T1000 (cell line): ENCODE results near the gene USP5.
"Not testable (repeated sequence)": the region's sequence is repeated elsewhere in the genome, so short reads cannot be mapped to it uniquely, and the experiment has no call there.

ENCODE experiments used
- DNase-seq: peaks from one replicate; lab custom pipeline; 2025; ENCODE audit warnings: mixed read lengths; lab: John Stamatoyannopoulos, UW

Gene USP5

DNA sequence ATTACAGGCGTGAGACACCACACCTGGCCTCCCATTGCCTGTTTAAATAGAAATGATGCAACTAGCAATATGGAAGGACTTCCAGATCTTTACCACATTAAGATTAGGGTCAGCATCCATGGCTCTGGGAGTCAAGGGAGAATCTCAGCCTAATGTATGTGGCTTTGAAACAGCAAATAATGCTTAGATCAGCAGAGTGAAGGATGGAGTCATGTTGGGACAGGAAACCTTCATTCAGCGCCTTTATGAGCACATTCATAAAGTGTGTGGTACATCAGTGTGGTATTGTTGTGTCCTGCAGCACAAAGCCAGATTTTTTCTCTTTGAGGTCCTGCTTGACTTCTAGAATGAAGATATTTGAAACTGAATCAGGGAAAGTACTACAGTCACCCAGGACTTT lies 36.4 kb downstream of the USP5 start:
- DNase-seq = no peak

DNA sequence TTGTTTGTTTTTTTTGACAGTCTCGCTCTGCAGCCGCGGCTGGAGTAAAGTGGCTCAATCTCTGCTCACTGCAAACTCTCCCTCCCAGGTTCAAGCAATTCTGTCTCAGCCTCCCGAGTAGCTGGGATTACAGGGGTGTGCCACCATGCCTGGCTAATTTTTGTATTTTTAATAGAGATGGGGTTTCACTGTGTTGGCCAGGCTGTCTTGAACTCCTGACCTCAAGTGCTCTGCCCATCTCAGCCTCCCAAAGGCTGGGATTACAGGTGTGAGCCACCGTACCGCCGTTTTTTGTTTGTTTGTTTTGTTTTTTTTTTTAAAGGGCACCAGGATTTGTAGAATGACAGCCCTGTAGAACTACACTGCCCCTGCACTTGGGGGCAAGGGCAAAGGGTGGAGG lies 36.8 kb downstream of the USP5 start:
- DNase-seq = not testable (repeated sequence)

DNA sequence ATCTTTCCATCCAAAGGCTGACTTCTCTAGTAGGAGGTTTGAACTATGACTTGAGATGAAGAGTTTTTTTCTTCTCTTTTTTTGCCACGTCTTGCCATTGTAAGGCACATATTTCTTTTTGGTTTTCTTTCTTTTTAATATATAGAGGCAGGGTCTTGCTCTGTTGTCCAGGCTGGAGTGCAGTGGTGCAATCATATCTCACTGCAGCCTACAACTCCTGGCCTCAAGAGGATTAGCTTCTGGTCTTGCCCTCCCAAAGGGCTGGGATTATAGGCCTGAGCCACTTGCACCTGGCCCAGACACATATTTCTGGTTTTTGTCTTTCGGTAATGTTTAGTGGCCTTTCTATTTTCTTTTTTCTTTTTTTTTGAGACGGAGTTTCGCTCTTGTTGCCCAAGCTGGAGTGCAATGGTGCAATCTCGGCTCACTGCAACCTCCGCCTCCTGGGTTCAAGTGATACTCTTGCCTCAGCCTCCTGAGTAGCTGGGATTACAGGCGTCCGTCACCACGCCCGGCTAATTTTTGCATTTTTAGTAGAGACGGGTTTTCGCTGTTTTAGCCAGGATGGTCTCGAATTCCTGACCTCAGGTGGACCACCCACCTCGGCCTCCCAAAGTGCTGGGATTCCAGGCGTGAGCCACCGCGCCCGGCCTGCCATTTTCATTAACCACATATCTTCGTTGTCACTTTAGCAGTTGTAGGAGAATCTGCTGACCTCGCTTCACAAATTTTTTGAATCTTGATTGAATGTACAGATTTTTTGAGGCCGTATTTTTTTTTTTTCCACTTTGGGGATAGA lies 38.0 kb downstream of the USP5 start:
- DNase-seq = not testable (repeated sequence)

DNA sequence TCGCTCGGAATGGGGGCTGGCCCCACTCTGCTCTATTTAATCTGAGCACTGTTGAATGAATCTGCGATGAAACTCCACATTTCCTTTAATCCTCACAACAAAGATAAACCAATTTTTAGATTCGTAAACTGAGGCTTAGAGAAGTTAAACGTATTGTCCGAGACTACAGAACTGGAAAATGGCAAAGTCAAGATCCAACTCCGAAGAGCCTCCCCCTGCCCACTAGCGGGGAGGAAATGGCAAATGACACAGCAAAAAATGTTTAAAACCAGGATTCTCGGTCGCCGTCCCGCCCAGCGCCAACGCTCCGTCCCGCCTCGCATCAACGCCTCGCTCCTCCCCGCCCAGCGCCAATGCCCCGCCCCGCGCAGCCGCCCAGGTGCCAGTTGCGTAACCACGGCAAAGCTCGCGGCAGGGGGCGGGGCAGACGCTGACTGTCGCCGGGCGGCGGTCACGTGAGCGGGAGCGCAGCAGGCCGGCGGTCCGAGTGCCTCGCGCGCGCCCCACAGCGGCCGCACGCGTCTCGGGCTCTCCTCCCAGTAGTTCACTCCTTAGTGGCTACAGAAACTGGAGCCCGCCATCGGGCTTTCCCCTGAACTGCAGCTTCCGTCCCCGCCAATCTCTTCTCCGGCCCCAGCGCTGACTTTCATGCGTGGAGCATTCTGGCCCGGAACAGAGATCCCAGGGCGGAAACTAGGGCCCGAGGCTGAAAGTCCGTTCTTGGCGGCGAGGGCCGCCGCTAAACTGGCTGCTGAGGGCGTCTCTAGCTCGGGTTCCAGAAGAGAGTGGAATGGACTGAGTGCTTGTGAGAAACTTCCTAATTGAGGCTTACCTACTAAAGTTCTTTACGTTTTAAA lies 39.1 kb downstream of the USP5 start:
- DNase-seq = peak; percentile 96

DNA sequence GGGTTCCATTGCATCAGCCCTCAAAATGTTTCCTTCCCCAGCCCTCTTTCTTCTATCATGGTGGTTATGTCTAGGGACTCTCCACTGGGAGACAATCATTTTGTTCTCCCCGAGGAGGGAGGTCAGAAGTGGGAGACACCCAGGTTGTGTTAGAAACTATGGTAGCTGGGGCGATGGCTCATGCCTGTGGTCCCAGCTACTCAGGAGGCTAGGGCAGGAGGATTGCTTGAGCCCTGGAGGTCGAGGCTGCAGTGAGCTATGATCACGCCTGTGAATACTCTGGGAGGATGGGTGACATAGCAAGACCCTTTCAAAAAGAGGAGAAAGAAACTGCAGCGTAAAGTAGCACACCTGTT lies 39.7 kb downstream of the USP5 start:
- DNase-seq = no peak

DNA sequence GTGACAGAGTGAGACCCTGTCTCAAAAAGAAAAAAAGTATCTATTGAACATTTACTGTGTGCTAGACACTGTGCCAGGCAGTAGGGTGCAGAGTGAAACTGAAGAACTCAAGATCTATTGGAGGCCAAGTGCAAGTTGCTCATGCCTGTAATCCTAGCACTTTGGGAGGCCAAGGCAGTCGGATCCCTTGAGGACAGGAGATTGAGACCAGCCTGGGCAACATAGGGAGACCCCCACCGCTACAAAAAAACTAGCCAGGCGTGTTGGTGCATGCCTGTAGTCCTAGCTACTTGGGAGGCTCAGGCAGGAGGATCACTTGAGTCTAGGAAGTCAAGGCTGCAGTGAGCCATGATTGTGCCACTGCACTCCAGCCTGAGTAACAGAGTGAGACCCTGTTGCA lies 40.7 kb downstream of the USP5 start:
- not testable (repeated sequence) for DNase-seq

DNA sequence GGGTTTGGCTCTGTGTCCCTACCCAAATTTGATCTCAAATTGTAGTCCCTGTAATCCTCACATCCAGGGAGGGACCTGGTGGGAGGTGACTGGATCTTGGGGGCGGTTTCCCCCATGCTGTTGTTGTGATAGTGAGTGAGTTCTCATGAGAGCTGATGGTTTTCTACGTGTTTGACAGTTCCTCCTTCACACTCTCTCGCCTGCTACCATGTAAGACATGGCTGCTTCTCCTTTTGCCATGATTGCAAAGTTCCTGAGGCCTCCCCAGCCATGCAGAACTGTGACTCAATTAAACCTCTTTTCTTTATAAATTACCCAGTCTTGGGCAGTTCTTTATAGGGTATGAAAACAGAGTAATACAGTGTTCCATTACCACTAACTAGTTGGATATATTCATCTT lies 42.4 kb downstream of the USP5 start:
- DNase-seq = no peak

DNA sequence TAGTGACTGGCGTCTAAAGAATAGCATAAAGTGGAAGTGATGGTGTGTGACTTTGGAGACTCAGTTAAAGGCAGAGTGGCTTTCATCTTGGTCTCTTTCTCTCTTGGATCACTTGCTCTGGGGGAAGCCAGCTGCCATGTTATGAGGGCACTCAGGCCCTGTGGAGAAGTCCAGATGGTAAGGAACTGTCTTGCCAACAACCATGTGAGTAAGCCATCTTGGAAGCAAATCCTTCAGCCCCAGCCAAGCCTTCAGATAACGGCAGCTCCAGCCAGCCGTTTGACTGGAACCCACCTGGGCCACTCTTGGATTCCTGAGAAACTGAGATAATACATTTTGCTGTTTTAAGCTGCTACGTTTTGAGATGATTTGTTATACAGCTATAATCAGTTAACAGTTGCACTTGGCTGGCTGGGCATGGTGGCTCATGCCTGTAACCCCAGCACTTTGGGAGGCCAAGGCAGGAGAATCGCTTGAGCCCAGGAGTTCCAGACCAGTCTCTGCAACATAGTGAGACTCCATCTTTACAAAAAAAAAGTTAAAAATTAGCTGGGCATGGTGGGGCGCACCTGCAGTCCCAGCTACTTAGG lies 45.0 kb downstream of the USP5 start:
- no peak for DNase-seq

DNA sequence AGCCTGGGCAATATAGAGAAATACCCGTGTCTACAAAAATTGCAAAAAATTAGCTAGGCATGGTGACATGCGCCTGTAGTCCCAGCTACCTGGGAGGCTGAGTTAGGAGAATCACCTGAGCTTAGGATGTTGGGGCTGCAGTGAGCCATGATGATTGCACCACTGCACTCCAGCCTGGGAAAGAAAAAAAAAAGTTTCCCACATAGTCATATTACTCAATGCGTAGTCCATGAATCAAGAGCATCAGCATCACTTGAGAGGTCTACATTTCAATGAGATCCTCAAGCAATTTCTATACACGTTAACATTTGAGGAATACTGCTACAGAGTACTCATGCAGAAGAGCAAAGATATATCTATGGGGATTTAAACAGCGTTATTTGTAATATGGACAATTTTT lies 47.5 kb downstream of the USP5 start:
- DNase-seq = no peak

DNA sequence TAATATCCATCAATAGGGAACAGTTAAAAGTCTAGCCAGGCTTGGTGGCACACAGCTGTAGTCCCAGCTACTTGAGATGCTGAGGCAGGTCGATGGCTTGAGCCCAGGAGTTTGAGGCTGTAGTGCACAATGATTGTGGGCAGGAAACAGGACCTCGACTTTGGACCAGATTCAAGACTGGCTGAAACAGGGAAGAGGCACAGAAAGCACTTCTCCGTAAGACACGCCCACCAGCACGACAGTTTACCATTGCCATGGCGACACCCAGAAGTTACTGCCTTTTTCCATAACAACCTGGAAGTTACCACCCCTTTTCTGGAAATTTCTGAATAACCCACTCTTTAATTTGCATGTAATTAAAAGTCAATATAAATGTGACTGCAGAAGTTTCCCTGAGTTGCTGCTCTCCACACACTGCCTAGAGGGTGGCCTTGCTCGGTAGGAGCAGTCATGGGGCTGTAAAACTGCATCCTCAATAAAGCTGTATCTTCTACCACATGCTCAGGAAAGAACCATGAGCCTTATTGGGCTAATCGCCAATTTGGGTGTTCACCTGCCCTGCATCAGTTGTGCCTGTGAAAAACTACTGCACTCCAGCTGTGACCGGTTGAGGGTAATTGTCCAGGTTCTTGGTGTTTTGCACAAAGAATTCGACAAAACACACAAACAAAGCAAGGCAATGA lies 48.0 kb downstream of the USP5 start:
- no peak for DNase-seq

DNA sequence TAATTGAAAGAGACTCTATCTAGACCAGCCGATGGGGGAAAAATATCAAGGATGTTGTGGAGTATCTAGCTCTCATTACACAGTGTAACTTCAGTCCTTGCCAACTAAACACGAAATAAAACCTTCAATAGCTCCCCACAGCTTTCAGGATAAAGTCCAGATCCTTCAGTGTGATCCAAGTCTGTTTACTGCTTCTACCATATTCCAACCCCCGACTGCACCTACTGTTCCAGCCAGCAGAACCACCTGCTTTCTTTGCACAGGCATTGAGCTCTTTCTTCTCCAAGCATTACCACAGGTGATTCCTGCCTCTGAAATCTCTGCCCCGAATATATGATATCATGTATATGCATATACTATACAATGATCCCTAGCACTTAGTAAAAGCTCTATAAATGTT lies 50.5 kb downstream of the USP5 start:
- no peak for DNase-seq

DNA sequence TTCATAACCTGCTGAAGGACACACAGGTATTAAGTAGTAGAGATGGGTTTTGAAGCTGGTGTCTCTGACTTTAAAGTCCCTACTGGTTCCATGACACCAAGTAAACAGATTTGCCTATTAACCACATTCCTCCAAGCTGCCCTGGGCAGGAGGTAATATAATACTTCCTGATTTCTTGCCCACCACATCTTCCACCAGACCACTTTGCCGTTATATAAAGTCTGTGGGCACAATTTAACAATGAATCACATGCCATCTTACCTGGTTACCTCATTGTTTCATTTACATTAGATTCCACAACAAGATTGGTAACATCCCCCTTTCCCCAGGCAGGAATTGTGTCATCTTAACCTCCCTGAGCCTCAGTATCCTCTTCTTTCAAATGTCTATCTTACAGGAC lies 51.8 kb downstream of the USP5 start:
- no peak for DNase-seq

DNA sequence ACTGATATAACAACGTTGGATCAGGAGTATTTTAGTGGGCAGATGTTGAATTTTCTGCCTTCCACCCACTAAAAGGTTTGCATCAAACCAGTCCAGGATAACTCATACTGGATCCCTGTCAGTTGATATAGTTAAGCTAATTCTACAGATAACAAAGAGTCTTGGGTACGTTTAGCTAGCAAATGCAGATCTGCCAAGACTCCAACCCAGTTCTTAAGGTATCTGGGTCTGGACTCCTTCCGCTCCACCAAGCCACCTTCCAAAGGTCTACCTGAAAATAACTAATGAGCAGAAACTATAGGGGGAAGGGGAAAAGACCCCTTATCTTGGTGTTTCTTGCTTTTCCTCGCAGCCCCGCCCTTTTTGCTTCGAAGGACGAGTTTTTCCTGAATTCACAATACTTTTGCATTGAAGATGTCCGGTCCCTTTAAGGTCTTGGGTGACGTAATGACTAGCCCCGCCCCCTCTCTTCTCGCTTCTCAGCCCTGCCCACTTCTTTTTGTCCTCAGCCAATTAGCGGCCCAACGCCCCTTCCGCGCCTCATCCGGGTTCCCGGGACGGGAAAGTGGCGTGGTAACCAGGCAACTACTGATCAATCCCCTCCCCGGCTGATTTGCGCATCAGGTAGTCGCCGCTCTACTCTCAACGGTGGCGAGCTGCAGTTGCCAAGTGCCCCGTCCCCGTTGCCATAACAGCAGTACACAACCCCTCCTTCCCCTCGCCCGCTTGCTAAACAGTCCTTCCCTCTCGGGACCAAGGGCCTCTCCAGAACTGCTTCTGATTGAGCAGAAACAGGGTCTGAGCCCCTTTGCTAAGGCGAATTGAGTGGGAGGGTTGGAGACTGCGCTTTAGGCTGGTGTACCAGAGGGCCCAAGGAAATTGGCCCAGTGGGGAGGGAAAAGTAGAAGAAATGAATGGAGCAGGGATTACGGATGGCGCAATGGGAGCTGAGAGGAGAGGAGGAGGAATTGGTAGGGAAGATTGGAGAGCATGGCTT lies 52.6 kb downstream of the USP5 start, which contains the start of gene LRRC23:
TSS of gene LRRC23 (plus strand) at position 543 of the 997 bp plus-strand sequence. CDS start 812 bp downstream, outside the sequence.
- peak; percentile 95 for DNase-seq

DNA sequence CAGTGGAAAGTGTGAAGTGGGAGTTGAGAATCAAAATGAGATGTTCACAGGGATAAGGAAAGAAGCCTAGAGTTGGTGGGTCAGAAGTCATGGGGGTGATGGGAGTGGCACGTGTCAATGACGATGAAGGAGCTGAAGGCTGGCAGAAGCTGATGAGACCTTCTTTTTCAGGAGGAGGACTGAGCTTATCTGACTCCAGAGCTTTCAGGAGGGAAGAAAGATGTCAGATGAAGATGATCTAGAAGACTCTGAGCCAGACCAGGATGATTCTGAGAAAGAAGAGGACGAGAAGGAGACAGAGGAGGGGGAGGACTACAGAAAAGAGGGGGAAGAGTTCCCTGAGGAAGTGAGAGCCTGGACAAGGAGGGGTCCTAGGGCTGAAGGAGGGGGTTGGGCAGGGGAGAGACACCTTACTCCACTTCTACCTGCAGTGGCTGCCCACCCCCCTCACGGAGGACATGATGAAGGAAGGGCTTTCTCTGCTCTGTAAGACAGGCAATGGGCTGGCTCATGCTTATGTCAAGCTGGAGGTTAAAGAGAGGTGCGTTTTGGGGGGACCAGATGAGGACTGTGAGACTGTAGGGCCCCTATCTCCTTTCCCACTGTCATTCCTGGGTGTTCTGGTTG lies 53.6 kb downstream of the USP5 start:
- no peak for DNase-seq

DNA sequence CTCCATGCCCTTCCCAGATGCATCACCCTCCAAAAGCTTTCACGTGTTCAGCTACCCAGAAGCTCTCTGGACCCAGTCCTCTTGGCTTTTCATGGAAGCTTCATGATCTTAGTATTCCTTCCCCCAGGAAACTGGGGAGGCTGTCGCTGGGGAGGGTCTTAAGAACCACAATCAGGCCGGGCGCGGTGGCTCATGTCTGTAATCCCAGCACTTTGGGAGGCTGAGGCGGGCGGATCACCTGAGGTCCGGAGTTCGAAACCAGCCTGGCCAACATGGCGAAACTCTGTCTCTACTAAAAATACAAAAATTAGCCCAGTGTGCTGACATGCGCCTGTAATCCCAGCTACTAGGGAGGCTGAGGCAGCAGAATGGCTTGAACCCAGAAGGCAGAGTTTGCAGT lies 56.2 kb downstream of the USP5 start:
- DNase-seq = not testable (repeated sequence)

DNA sequence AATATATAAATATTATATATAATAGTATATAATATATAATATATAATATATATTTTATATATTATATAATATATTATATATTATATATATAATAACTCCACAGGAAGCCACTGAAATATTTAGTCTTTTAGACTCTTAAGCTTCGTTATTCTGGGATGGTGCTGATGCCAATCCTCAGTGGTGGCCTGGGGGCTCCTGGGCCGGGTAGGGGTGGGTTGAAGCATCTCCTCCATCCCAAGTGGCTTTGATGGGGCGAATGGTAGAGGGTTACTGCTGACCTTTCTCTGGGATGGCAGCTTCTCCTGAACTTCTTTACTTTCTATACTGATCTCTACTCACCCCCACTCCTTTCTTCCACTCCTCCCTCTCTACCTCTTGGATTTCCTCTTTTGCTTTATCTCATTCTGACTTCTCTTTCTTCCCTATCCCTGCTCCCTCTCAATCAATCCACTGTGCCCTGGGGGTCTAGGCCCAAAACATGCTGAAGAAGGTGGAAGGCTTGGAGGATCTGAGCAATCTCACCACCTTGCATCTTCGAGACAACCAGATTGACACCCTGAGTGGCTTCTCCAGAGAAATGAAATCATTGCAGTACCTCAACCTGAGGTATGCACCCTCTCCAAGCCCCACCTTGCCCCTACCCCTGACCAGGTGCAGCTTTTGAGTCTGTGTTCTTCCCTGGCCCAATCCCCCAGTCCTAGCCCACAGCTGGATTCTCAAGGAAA lies 57.6 kb downstream of the USP5 start:
- DNase-seq = no peak

DNA sequence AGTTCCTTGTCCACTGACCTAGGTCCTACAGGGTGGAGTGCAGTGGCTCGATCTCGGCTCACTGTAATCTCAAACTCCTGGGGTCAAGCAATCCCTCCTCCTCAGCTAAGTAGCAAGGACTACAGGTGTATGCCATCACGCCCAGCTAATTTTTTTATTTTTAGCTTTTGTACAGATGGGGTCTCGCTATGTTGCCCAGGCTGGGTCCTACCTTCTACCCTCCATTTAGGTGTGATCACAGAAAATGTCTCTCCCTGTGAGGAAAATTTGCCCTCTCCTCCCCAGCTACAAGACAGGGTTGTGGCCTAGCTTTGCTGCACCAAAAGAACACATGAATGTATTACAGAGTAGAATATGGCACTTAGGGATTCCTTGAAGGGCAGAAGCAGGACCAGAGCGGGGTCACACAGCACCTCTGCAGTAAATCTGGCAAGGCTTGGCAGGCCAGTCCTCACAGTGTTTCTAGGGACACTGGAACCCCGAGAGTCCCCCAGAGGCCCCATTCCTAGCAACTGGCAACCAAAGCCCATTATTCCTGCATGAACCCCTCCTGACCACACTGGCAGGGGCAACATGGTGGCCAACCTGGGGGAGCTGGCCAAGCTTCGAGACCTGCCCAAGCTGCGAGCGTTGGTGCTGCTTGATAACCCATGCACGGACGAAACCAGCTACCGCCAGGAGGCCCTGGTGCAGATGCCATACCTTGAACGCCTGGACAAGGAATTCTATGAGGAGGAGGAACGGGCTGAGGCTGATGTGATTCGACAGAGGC lies 60.4 kb downstream of the USP5 start:
- DNase-seq = no peak

DNA sequence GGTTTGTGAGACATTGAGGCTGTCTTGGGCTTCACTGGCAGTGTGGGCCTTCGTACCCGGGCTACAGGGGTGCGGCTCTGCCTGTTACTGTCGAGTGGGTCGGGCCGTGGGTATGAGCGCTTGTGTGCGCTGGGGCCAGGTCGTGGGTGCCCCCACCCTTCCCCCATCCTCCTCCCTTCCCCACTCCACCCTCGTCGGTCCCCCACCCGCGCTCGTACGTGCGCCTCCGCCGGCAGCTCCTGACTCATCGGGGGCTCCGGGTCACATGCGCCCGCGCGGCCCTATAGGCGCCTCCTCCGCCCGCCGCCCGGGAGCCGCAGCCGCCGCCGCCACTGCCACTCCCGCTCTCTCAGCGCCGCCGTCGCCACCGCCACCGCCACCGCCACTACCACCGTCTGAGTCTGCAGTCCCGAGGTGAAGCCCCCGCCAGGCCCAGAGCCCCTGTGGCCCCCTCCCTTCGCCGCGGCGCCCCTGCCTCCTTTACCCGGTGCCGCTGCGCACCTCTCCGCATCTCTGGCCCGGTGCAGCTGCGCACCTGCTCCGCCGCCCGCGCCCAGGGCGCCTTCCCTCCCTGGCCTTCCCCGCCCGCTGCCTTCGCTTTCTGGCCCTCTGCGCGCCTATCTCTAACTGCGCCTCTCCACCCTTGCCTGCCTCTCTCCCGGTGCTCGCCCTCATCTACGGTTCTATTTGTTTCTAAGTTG lies 62.4 kb downstream of the USP5 start, which contains the start of gene ENO2:
TSS of gene ENO2 (plus strand) at position 335 of the 701 bp plus-strand sequence. CDS start 1,253 bp downstream, outside the sequence.
- peak; percentile 48 for DNase-seq
